Caki2 (cell line): Measurements from ENCODE around the gene WDR64. TPM values are rescaled to one million over a fixed set of nuclear protein-coding genes. Genes with fewer than 3 reads are reported as not detected.
"Not testable (repeated sequence)": the region's sequence is repeated elsewhere in the genome, so short reads cannot be mapped to it uniquely, and the experiment has no call there.

Source experiments
- DNase-seq: peaks from one replicate; pipeline ENCODE4 v3.0.0-alpha.2; 2015; ENCODE audit warnings: low read depth
- in situ Hi-C: cut with HindIII; loops from 2 replicates; pipeline ENCODE4 v1.10.0; 2016; ENCODE audit warnings: low sequenced_read_pairs, low pct_unique_long_range_greater_than_20kb, mixed read lengths
- total RNA-seq: library from RNA; depleted of rRNA; stranded (reverse); fragments of >200 nt; shearing (Covaris generic); gene quantifications from 2 replicates; pipeline ENCODE4 v1.2.3, GENCODE V29; 2014; ENCODE audit warnings: low replicate concordance

The WDR64 gene
- total RNA-seq, 1 experiment from 2014 or later: not detected

- in situ Hi-C loops: no loop called here
- no peak for DNase-seq
Measured at GRCh38 chr1:241642593-241642944, 9.5 kb upstream of the WDR64 start.

- no peak for DNase-seq
- in situ Hi-C loops: no loop called here
Measured at GRCh38 chr1:241644259-241644658, 7.8 kb upstream of the WDR64 start.

- DNase-seq: no peak
- in situ Hi-C loops: no loop called here
Measured at GRCh38 chr1:241645199-241645598, 6.9 kb upstream of the WDR64 start.

- in situ Hi-C loops: no loop called here
- no peak for DNase-seq
Measured at GRCh38 chr1:241646201-241646600, 5.9 kb upstream of the WDR64 start.

- in situ Hi-C loops: no loop called here
- no peak for DNase-seq
Measured at GRCh38 chr1:241647658-241648057, 4.4 kb upstream of the WDR64 start.

- in situ Hi-C loops: no loop called here
- DNase-seq: no peak
Measured at GRCh38 chr1:241648159-241648558, 3.9 kb upstream of the WDR64 start.

- no peak for DNase-seq
- in situ Hi-C loops: no loop called here
Measured at GRCh38 chr1:241654019-241654418, 1.9 kb downstream of the WDR64 start.

- DNase-seq: no peak
- in situ Hi-C loops: no loop called here
Measured at GRCh38 chr1:241654641-241655040, 2.6 kb downstream of the WDR64 start.

GRCh38 chr1:241658081-241658793 lies 6.2 kb downstream of the WDR64 start:
- DNase-seq: no peak

GRCh38 chr1:241659016-241659415 lies 6.9 kb downstream of the WDR64 start:
- DNase-seq, in situ Hi-C loops: not testable (repeated sequence)

More at GRCh38 chr1:241658081-241658793, 6.2 kb downstream of the WDR64 start:
- in situ Hi-C loops: no loop called here

GRCh38 chr1:241660424-241660972 lies 8.4 kb downstream of the WDR64 start:
- in situ Hi-C loops: no loop called here
- no peak for DNase-seq

GRCh38 chr1:241666419-241666818 lies 14.3 kb downstream of the WDR64 start:
- no peak for DNase-seq
- in situ Hi-C loops: no loop called here

- in situ Hi-C loops: no loop called here
- no peak for DNase-seq
Measured at GRCh38 chr1:241672301-241672700, 20.2 kb downstream of the WDR64 start.

- DNase-seq: no peak
- in situ Hi-C loops: no loop called here
Measured at GRCh38 chr1:241674805-241675384, 22.8 kb downstream of the WDR64 start.

- DNase-seq: no peak
- in situ Hi-C loops: no loop called here
Measured at GRCh38 chr1:241675983-241676382, 23.9 kb downstream of the WDR64 start.

GRCh38 chr1:241677201-241677600 lies 25.1 kb downstream of the WDR64 start:
- in situ Hi-C loops: no loop called here
- no peak for DNase-seq

GRCh38 chr1:241678536-241678935 lies 26.5 kb downstream of the WDR64 start:
- in situ Hi-C loops: no loop called here
- no peak for DNase-seq

- DNase-seq: no peak
- in situ Hi-C loops: no loop called here
Measured at GRCh38 chr1:241679404-241679803, 27.3 kb downstream of the WDR64 start.

- in situ Hi-C loops: no loop called here
Measured at GRCh38 chr1:241679961-241680360, 27.9 kb downstream of the WDR64 start.

More at GRCh38 chr1:241679961-241680360, 27.9 kb downstream of the WDR64 start:
- DNase-seq: no peak
